Embryonic facial prominence (tissue), 1 donor: ENCODE results near the gene TTC7B.

Source experiments
- DNase-seq: peaks from one replicate; pipeline ENCODE4 v3.0.0-alpha.2; 2016; ENCODE audit errors: extremely low spot score

The TTC7B gene

GRCh38 chr14:90805662-90806540, 10.3 kb downstream of the TTC7B start:
- DNase-seq, result no peak

DNA sequence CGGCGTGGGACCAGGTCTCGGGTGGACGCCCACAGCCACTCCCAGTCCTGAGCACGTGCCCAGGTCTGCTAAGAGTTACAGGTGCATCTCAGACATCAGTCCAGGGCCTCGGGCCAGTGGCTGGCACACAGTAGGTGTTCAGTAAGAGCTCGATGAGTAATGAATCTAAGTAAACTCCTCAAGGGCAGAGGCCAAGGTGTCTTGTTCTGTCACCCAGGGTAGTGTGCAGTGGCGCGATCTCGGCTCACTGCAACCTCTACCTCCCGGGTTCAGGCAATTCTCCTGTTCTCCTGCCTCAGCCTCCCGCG, 11.2 kb downstream of the TTC7B start:
- no peak for DNase-seq

DNA sequence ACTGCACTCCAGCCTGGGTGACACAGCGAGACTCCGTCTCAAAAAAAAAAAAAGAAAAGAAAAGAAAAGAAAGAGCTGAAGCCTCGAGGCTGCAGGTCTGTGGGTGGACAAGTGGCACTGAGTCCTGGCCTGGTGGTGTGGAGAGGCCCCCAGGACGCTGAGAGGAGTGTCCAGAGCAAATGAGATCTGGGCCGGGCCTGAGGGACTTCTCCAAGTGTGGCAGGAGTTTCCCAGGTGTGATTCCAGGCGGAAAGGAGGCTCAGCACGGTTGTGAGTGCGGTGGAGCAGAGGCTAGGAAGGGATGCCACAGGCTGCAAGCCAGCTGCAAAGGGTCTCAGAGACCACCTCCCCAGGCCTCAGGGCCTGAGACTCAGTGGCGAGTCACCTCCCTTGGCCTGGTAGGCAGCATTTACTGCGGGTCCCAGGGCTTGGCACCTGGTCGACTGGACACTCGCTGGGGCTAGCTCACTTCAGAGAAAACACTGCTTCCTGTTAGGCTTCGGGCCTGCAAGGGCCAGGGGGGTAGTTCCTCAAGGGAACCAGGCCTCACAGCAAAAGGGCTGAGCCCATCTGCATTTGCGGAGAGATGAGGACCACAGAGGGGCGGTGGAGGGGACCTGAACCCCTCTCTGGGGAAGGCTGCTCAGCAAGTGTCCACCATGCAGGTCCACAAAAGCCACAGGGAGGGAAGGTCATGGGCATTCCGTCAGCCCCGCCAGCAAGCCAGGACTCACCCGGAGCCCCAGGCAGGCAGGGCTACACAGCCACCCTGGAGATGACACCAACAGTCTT, 11.7 kb downstream of the TTC7B start:
- DNase-seq, result no peak

- DNase-seq, result no peak
Observed at GRCh38 chr14:90803249-90803648, 13.0 kb downstream of the TTC7B start.

GRCh38 chr14:90799420-90799819, 16.8 kb downstream of the TTC7B start:
- no peak for DNase-seq

DNA sequence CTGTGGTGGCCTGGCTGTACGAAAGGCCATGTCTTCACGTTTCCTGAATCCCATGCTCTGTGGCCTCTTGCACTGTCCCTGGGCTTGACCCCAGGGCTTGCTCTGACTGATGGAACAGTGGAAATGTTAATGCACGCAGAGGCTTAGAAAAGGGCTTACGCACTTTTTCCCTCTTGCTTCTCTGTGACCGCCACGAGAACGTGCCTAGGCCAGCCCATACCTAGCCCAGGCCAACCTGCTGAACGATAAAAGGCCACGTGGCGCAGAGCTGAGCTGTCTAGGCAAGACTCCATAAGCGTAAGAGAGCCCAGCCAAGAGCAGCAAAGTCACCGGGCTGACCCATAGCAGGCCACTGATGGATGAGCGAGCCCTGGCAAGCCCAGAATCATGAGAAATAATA, 18.3 kb downstream of the TTC7B start:
- DNase-seq, result no peak

GRCh38 chr14:90797451-90797850, 18.8 kb downstream of the TTC7B start:
- no peak for DNase-seq

DNA sequence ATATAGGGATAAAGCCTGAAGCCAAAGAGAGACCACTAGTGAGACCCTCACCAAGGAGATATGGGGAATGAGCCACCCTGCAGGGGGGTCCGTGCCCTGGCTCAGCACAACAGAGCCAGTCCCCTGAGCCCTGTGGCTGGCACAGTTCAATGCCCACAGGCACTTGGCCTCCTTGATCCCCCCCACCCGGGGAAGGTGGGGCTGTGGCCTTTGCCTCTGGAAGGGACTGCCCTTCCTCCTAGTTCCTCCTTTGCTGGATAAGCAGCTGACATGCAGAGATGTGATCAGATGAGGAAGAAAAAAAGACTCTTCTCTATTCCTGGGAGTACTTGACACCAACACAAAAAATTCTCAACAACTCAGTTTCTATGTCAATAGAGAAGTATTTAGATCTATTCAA, 19.9 kb downstream of the TTC7B start:
- no peak for DNase-seq

- DNase-seq, result no peak
Observed at GRCh38 chr14:90795744-90796143, 20.5 kb downstream of the TTC7B start.

GRCh38 chr14:90791486-90791885, 24.7 kb downstream of the TTC7B start:
- DNase-seq, result no peak

DNA sequence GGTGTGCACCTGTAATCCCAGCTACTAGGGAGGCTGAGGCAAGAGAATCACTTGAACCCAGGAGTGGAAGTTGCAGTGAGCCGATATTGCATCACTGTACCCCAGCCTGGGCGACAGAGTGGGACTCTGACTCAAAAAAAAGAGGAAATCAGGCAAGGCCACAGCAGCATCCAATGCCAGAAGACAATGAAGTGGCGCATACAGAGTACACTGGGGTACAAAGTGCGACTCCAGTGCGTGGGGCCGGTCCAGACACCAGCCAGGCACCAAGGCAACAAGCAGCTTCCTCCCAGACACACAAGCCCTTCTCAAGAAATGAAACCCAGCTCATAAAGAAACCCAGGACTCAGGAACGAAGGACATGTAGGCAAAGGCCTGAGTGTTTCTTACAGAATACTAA, 28.2 kb downstream of the TTC7B start:
- DNase-seq, result no peak

GRCh38 chr14:90785876-90786450, 30.3 kb downstream of the TTC7B start:
- DNase-seq, result no peak

- no peak for DNase-seq
Observed at GRCh38 chr14:90785471-90785870, 30.8 kb downstream of the TTC7B start.

DNA sequence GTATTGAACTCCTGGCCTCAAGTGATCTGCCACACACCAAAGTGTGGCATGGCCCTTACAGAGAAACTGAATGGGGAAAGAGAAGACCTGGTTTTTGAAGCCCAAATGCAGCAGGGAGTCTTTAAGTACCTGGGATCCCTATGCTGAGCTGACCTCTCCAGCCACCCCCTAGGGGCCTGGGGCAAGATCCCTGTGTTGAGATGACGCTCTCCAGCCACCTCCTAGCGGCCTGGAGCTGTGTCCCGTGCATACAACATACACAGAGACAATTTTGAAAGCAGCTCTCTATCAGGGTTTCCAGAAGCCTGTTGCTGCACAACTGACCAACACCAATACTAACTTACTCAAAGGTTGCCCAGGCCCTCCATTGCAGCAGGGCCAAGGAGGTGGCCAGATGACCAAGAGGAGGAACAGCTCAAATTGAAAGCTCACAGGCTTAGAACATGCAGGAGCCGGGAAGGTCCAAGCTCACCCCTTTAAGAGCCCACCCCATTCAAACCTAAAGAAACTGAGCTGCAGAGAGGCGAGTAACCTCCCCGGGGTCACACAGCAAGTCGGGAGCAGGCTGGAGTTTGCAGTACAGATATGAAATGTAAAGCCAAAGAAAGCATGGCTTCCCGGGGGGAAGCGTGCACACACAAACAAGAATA, 31.5 kb downstream of the TTC7B start:
- no peak for DNase-seq

- no peak for DNase-seq
Observed at GRCh38 chr14:90783344-90783743, 32.9 kb downstream of the TTC7B start.

GRCh38 chr14:90782892-90783291, 33.3 kb downstream of the TTC7B start:
- DNase-seq, result no peak

DNA sequence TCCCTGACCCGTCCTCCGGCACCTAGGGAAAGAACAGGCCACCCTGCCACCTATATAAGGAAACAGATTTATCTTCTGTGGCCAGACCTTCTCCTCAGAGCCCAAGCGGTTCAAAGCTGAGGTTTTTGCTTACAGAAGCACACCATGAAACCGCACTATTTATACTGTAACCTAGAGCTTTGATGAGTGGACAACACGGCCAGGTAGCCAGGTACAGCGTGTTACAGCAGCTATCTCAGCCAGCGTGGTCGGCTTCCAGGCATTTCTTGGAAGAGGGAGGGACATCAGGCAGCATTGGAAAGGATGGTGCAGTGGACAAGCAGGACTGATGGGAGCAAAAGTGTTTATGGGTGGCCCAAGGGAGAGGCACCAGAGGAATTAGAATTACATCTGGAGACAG, 34.4 kb downstream of the TTC7B start:
- no peak for DNase-seq

DNA sequence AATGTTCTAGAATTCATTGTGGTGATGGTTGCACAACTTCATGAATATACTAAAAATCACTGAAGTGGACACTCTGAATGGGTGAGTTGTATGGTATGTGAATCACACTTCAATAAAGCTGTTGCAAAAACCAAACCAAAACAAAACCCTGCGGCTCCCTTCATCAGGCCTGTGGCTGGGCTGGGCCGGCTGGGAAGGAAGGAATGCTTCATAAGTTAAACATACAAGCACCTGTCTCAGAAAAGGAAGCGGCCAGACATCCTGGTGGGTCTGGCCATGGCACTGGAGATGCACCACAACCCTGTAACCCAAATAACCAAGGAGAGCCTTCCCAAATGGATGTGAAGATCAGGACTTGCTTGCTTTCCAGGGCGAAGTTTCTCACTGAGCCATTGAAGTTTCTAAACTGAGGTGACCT, 34.9 kb downstream of the TTC7B start:
- DNase-seq, result no peak

DNA sequence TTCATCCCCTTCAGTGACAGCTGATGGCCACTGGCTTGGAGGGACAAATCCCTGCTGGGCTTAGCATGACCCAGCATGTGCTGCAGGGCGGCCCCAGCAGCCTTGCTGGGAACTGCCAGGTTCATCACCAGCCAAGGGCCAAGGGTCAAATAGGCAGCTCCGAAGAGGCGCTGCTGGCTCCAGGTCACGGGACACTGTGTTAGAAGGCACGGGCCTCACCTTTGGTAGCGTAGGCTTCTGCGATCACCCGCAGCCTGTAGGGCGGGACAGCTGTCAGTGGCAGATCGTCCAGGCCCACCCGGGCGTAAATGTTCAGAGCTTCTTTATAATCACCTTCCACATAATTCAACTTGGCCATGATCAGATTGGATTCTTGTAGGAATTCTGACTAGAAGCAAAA, 35.7 kb downstream of the TTC7B start:
- DNase-seq, result no peak

- DNase-seq, result no peak
Observed at GRCh38 chr14:90778571-90779255, 37.5 kb downstream of the TTC7B start.

DNA sequence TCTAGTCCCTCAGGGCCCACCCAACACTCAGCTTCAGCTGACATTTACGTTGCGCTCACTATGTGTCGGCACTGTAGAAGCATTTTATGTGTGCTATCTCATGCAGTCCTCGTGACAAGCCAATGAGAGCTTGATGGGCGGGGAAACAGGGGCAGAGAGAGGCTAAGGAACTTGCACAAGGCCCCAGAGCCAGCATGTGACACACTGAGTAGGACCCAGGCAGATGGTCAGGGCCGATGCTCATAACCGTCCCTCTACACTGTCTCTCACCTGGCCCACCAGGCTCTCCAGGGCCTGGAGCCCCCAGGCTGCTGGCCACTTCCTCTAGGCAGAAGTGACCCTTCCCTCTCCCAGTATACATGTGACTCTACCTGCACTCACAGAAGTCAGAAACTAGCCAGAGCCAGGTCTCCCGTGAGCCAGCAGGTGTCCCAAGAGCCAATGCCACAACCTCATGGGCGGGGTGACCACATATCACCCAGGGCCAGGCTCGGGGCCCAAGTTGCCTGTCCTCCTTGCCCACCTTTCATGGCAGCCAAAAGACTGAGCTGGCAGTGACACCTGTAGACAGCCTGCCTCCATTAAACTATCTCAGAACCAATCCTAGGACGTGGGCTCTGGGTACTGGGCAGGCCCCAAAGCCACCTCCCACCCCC, 38.3 kb downstream of the TTC7B start:
- no peak for DNase-seq
